Measurements from ENCODE around the gene ZNF106. TPM values are rescaled to one million over a fixed set of nuclear protein-coding genes. Genes with fewer than 3 reads are reported as not detected.

Gene ZNF106
- total and polyA plus RNA-seq, 8 donors = 46.6 to 106 (median 53.1) TPM

GRCh38 chr15:42373936-42374335 lies 117.0 kb downstream of the ZNF106 start:
- DNase-seq (no peak), ATAC-seq (no peak)
- Histone ChIP-seq H3K9me3 (peaks cover 0 to 7% of the 10 kb centered on the region in 2 donors), H3K4me3 (no peak overlapping the region), H3K27ac (no peak overlapping the region), H3K36me3 (peaks cover 0 to 6% of the 10 kb centered on the region in 2 donors), H3K27me3 (no peaks in the 10 kb centered on the region), H3K4me1 (peaks cover 2 to 6% of the 10 kb centered on the region in 2 donors)
- intact Hi-C loops (cut with DNase I) = no loop called here
- TF ChIP-seq CTCF (IDR thresholded peaks at IDR 0.05) = no peak

GRCh38 chr15:42373274-42373673 lies 117.7 kb downstream of the ZNF106 start:
- peaks cover 0 to 6% of the 10 kb centered on the region in 2 donors for H3K36me3 ChIP-seq
- no peak overlapping the region for H3K27ac ChIP-seq
- ATAC-seq (no peak), DNase-seq (no peak)
- peaks cover 2 to 6% of the 10 kb centered on the region in 2 donors for H3K4me1 ChIP-seq
- H3K27me3 ChIP-seq = no peaks in the 10 kb centered on the region
- H3K4me3 ChIP-seq = no peak overlapping the region
- intact Hi-C loops (cut with DNase I) = no loop called here
- TF ChIP-seq CTCF (IDR thresholded peaks at IDR 0.05) = no peak
- H3K9me3 ChIP-seq = peaks cover 0 to 5% of the 10 kb centered on the region in 2 donors

GRCh38 chr15:42371096-42371495 lies 119.8 kb downstream of the ZNF106 start:
- Histone ChIP-seq H3K4me1 (peaks cover 2 to 27% of the 10 kb centered on the region in 2 donors), H3K4me3 (no peak overlapping the region), H3K27me3 (no peaks in the 10 kb centered on the region), H3K27ac (no peak overlapping the region), H3K36me3 (peaks cover 0 to 6% of the 10 kb centered on the region in 2 donors), H3K9me3 (no peaks in the 10 kb centered on the region)
- intact Hi-C loops (cut with DNase I) = no loop called here
- ATAC-seq (no peak), DNase-seq (no peak)
- TF ChIP-seq CTCF (IDR thresholded peaks at IDR 0.05) = no peak

GRCh38 chr15:42368096-42368495 lies 122.8 kb downstream of the ZNF106 start:
- Histone ChIP-seq H3K4me3 (no peak overlapping the region), H3K27ac (peak overlapping the region in 1 of 2 donors; percentile 64), H3K27me3 (no peaks in the 10 kb centered on the region), H3K4me1 (peaks cover 0 to 37% of the 10 kb centered on the region in 2 donors), H3K9me3 (no peaks in the 10 kb centered on the region), H3K36me3 (peaks cover 0 to 6% of the 10 kb centered on the region in 2 donors)
- no peak for TF ChIP-seq CTCF (IDR thresholded peaks at IDR 0.05)
- ATAC-seq (no peak), DNase-seq (no peak)
- intact Hi-C loops (cut with DNase I) = no loop called here

- intact Hi-C loops (cut with DNase I) = no loop called here
- H3K36me3 ChIP-seq = no peaks in the 10 kb centered on the region
- no peaks in the 10 kb centered on the region for H3K27me3 ChIP-seq
- H3K27ac ChIP-seq = peak overlapping the region in 1 of 2 donors; percentile 64
- no peaks in the 10 kb centered on the region for H3K9me3 ChIP-seq
- DNase-seq = peak in 1 of 4 donors; percentile 56
- peaks cover 0 to 37% of the 10 kb centered on the region in 2 donors for H3K4me1 ChIP-seq
- no peak overlapping the region for H3K4me3 ChIP-seq
- peak; percentile 92 for ATAC-seq
- TF ChIP-seq CTCF (IDR thresholded peaks at IDR 0.05) = no peak
Observed at GRCh38 chr15:42367041-42367440, 123.9 kb downstream of the ZNF106 start.

Data from left lung (tissue), 10 donors.